GM18873 (cell line): ENCODE results near the gene CDK9.
"Not testable (repeated sequence)": the region's sequence is repeated elsewhere in the genome, so short reads cannot be mapped to it uniquely, and the experiment has no call there.

Source experiments
- ATAC-seq: cut with Tn5 transposase; IDR thresholded peaks from one replicate; pipeline ENCODE4 v1.9.1; 2021; ENCODE audit warnings: mild to moderate bottlenecking, moderate library complexity, moderate number of reproducible peaks; ENCODE audit not compliant: unreplicated experiment, low FRiP score

Gene CDK9

DNA sequence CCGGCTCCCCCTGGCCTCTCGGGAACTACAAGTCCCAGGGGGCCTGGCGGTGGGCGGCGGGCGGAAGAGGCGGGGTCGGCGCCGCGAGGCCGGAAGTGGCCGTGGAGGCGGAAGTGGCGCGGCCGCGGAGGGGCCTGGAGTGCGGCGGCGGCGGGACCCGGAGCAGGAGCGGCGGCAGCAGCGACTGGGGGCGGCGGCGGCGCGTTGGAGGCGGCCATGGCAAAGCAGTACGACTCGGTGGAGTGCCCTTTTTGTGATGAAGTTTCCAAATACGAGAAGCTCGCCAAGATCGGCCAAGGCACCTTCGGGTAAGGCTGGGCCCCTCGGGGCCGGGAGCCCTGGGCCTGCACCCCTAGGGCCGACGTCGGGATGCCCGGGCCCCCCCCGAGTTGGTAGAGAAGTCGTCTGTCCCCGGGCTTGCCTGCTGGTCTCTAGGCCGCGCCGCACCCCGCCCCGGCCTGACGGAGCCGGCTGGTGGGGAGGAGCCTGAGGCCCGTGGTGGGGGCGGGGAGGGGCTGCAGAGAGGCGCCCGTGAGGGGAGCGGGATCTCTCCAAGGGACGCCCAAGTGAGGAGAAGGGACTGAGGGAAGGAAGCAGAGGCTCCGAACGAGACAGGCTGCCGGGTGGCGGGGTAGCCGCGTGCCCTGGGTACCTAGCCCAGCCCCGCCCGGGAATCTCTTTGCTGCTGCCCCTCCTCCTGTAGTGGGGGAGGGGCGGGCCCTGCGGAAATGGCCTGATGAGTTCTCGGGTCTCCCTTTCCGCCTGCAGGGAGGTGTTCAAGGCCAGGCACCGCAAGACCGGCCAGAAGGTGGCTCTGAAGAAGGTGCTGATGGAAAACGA, at the start of gene CDK9:
TSS of gene CDK9 (plus strand) at position 102 of the 840 bp plus-strand sequence. CDS start at position 217, 115 bp downstream.
- peak; percentile 37 for ATAC-seq

DNA sequence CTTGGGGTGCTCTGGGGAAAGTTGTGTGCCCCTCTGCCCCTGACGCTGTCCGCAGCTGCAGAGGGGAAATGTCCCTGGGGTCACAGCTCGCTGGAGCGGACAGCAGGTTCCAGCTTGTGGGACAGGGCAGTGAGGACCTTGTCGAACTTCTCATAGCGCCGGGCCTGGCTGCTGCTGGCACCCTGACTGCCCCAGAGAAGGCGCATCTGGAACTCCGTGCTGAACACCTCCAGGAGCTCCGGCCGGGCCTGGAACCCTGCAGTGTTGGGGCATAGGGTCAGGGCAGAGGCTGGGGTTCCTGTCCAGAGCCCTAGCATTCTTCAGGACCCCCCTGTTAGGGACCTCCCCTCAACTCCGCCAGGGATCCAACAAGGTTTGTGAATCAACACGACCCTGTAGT, 47.2 kb upstream of the CDK9 start:
- no peak for ATAC-seq

DNA sequence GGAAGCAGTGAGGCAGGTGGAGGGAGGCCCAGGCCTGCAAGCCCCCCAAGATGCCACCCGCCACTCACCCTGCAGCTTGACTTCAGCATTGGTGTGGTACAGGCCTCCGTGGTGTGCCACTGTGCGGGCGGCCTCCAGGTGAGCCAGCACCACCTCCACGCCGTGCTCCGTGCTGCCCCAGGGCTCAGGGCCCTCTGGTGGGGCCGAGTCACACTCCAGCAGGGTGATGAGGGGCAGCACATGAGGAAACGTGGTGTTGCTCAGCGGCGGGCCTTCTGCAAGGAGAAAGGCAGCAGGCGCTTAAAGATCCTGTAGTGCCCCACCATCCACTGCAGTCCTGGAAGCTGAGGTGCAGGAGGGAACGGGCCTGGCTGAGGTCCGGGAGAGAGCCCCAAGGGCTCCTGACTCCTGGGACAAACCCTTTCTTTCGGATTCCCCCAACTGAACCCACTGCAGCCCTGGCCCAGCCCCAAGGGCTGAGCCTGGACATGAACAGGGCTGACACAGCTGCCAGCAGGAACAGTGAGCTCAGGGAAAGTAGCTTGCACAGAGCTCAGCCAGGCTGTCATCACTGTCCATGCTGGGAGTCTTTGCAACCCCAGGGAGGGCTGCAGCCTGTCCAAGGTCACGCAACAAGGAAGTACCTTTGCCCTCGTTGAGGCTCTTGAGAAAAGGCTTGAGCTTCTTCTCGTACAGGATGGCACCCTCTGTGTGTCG, 46.1 kb upstream of the CDK9 start:
- ATAC-seq: no peak

DNA sequence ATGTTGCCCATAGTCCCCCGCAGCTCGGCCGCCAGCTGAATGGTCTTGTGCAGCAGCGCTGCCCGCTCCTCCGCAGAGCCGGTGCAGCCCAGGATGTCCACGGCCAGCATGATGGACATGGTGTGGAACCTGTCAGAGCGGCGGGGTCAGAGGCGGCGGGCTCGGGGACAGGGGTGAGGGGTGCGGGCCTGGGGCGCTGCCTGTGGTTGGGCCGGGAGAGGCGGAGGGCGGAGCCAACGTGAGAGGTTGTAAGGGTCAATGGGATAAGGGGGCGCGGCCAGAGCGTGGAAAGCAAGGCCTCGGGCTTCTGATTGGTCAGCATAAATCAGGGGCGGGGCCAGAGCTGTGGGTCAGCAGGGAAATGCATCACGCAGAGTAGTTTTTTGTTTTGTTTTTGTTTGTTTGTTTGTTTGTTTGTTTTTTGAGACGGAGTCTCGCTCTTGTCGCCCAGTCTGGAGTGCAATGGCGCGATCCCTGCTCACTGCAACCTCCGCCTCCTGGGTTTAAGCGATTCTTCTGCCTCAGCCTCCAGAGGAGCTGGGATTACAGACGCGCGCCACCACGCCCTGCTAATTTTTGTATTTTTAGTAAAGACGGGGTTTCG, 43.9 kb upstream of the CDK9 start:
- no peak for ATAC-seq

DNA sequence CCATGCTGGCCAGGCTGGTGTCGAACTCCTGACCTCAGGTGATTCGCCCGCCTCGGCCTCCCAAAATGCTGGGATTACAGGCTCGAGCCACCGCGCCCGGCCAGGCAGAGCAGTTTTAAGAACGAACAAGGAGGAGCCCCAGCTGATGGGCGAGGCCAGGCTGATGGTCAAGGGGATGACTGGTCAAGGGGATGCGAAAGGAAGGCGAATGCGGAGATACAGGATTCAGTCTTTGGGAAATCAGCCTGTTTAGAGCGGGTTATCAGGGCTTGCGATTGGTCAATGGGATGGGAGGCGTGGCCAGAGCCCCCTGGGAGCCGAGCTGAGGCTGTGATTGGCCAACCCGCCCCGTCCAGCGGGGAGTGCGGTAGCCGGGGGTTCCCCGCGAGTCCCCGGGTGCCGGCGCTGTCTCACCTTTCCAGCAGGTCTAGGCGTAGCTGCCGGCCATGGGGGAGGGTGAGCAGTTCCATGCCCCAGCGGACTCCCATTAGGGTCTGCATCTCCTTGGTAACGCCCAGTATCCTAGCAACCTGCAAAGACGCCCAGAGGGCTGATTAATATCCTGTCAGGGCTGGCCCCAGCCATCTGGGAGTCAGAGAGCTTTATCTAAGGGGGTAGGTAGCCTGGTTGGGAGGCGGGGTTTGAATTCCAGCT, 43.3 kb upstream of the CDK9 start:
- ATAC-seq: no peak

DNA sequence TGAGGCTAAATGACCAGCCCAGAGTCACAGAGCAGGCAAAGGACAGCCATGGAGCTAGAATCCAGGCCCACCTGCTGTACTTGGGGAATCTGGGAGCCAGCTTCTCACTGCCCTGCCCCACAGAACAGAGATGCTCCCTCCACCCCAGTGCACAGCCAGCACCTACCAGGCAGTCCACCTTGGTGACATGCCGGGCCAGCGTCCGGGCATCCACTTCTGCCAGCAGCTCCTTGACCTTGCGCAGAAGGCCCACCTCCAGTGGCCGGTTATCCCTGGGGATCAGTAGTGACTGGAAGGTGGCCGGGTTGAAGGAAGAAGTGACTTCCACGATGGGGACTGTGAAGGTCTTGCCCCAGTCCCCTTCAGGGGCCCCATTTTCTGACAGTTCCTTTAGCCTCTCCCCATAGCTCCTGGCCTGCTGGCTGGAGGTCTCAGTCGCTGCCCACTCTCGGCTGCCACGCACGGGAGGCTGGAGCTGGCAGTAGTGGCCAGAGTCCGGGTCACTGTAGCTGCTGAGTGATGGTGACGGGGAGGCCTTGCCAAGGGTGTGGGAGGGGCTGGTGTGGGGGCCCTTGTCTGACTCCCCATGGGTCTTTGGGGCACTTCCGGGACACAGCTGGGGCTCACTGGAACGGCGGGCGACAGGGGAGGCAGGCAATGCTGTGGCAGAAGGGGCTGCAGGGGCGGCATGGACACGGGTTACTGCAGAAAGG, 41.3 kb upstream of the CDK9 start:
- no peak for ATAC-seq

DNA sequence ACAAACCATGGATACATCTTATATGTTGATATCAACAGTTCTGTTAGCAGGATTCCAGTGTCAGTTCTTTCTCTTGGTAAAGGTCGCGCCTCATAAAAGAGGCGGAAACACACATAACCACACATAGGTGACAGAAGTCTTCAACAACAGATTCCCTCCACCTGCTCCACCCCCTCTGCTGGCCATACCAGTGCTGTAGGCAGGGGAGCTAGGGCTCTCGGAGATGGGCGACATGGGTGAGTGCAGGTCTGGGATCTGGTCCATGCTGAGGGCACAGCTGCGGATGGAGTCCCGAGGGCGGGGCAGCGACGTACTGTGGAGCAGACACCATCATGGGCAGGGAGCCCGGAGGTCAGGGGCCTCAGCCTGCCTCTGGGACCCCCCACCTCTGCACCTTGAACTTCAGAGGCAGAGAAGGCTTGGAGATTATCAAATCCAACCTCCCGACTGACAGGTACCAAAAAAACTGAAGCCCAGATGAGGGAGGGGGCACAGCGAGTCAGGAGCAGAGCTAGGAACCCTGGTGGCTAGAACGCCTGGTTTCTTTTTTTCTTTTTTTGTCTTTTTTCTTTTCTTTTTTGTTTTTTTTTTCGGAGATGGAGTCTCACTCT, 38.8 kb upstream of the CDK9 start:
- no peak for ATAC-seq

DNA sequence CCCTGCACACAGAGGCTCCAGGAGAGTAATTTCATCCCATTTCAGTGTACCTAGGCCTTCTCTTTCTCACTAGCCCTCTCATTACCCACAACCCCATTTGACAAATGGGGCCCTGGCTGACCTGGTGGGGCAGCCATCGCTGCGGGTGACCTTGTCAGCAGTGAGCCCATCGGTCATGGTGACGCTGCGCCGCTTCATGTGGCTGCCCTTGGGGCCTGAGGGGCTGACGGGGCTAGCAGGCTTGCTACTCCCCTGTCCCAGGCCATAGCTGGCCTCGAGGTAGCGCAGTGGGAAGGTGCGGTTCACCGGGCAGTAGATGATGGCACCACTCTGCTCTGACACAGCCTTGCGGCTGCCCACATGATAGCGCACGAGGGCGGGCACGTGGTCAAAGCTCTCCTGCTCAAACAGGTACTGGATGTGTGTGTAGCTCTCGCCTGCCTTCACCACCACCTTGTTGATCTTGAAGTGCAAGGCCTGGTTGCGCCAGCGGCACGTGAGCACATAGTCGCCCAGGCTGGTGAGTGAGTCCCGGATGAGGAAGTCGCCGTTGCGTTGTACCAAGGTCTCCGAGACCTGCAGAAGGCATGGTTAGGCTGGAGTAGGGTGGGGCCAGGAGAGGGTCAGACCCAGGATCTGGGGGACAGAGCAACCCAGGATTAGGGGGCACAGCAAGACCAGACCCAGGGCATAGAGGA, 36.6 kb upstream of the CDK9 start:
- ATAC-seq: no peak

DNA sequence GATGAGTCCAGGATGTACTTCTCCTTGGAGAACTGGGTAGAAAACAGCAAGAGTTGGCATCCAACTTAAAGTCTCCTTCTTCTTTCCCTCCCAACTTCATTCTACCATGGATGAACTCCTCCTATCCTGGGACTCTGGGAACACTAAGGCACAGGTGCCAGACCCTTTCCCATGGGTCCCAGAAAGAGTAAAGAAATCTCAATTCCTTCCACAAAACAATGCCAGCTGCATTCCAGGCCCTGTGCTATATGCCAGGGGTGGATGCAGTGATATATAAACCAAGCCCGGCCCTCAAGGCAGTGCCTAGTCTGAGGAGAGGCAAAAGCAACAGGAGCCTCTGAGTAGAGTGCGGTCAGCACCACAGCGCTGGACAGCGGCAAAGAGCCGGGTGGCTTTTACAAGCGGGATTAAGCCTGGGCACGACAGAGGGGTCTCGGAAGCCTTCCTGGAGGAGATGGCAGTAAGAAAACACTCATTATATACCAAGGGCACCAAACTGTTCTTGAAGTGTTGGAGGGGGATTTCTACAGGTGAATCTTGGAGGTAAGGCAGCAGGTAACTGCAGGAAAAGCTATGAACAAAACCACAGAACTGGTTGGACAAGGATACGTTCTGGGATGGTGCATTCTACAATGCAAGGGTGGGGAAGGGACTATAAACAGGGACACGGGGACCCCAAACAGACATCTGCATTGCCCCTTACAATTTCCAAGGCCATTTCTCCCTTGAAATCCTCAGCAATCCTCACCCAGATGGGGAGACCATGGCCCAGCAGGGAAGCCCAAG, 34.4 kb upstream of the CDK9 start:
- no peak for ATAC-seq

DNA sequence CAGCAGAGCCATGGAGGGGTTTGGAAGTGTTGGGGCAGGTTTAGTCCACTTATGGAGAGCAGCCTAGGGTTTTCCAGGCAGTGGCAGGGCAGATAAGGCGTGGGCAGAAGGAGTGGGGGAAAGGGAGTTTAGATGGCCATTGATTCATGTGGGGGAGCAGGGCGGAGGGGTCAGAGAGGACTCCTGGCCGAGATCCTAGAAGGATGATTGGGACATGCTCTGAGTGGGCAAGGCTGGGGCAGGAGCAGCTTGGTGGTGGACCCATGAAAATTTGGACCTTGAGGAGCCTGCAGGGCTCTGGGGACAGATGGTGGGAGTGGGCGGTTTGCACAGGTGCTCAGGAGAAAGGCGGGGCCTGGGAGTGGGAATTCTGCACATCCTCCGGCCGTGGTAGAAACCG, 32.7 kb upstream of the CDK9 start:
- ATAC-seq: no peak

DNA sequence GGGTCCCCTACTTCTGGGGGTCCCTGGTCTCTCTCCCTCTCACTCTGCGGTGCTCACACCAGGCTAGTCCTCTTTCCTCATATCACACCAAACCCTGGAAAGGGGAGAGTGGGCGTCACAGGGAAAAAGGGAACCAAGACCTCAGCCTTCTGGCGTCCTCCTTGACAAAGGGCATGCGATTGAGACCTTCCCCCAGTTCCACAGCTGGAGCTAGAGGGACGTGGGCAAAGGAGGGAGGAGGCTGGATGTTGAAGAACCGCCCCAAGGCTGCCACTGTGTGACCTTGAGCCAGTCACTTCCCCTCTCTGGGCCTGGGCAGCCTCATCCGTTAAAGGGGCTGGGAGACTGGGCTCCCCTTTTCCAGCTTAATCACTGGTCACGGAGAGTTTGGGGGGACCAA, 32.2 kb upstream of the CDK9 start:
- no peak for ATAC-seq

DNA sequence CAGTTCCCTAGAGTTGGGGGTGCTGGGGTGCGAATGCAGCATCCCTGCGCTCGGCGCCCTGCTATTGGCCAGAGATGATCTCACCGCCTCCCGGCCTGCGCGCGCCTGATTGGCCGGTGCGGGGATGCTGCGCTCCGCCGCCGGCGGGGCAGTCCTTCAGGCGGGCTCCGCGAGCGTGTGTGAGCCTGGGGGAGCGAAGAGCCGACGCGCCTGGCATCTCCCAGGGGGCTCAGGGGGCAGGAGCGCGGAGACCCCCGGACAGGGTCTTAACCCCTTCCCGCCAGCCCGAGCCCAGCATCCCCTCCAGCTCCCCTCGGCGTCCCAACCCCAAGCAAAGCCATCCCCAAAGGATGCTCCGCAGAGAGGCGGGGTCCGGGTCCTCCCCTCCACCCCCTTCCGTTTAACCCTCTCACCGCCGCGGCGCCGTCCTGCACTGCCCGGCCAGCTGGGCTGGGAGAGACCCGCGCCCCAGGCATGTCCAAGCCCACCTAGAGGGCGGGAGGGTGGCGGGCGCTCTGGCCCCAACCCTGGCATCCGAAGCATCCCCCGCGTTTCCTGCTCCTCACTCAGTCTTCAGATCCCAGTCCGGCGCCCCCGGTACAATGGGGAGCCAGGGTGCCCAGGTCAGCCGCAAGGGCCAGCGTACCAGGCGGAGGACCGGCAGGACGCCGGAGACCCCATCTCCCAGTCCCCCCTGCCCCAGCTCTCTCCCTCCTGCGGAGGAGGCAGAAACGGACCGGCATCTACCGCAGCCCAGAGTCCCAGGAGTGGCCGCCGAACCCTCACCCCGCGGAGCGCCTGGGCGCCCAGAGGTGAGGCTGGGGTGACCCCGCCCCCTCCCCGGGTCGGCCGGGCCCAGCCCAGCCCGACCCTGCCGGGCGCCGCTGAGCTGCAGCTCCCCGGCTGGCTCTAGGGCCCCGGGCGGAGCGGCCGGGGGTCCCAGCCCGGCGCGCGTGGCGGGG, 31.5 kb upstream of the CDK9 start:
- ATAC-seq: no peak

DNA sequence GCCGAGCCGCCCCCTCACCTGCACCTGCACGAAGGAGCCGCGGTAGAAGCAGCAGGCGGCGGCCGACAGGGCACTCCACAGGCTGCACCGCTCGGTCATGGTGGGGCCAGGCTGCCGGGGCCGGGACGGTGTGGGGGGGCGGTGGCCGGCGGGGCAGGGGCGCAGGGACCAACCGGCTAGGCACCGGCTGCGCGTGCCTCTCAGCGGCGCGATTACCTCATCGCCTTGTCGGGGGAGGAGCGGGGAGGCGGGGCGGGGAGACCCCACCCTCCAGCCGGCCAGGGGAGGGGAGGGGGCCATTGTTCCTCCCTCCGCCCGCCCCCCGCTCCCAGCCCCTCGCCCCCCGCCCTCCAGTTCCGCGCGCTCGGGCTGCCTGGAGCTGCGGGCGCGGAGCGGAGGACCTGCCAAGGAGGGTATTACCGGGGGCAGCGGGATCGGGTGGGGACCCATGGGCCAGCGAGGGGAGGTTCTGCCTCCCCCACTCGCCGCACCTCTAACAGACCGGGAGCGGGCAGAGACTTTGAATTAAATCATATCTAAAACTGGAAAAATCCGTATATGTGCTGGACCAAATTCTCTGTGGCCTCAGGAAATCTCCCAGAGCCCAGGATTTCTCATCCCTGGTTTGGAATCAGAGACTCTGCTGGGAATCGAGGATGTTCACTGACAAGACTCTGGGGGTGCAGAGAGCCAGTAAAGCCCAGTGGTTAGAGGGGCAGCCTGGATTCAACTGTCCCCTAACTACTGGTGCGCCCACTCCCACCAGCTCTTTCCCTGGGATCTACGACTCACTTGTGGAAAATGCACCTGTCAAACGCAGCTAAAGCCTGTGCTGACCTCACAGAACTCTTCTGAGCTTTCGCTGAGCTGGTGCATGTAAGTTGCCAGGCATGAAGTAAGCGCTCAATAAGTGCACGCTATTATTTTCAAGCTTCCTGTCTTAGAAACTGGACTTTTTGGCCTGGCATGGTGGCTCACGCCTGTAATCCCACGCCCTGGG, 30.5 kb upstream of the CDK9 start:
- ATAC-seq: no peak

DNA sequence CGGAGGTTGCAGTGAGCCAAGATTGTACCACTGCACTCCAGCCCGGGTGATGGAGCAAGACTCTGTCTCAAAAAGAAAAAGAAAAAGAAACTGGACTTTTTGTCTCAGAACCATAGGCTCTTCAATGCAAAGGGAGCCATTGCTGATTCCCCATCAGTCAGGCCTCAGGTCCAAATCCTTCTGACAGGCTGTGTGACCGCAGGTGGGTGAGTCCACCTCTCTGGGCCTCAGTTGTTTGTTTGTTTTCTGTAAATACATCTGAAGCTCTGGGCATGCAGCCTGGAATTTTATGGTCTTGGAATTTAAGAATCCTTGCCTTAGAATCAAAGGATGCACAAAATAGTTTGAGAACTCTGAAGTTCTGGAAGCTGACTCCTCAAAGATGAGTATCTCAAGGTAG, 29.6 kb upstream of the CDK9 start:
- ATAC-seq: no peak

DNA sequence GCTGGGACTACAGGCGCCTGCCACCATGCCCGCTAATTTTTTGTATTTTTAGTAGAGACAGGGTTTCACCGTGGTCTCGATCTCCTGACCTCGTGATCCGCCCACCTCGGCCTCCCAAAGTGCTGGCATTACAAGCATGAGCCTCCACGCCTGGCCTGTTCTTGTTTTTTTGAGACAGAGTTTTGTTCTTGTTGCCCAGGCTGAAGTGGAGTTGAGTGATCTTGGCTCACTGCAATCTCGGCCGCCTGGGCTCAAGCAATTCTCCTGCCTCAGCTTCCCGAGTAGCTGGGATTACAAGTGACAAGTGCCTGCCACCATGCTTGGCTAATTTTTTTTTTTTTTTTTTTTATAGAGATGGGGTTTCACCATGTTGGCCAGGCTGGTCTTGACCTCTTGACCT, 29.1 kb upstream of the CDK9 start:
- ATAC-seq: not testable (repeated sequence)

DNA sequence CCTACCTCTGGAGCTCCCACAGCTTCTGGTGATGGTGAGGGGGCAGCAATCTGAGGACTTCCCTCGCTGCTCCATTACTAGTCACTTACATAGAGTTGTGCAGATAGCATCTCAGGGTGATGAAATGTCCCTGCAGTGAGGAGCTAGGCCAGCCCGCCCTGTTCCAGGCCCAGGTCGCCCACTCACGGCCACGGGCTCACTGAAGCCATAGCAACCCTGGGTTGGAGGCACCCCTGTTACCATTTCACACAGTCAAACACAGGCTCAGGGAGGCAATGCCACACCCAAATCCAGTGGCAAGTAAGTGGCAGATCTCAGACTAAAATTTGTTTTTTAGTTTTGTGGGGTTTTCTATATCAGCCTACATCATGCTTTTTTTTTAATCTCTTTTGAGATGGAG, 27.0 kb upstream of the CDK9 start:
- ATAC-seq: no peak
